SK-N-SH (cell line): ENCODE results near the gene HSF5.

ENCODE experiments used
- EZH2phosphoT487 ChIP-seq: fragments of 200-600 bp; sonication (generic); IDR thresholded peaks from 2 replicates; pipeline ENCODE4 v1.6.1; 2017; ENCODE audit warnings: low read depth, mixed run types, mild to moderate bottlenecking, antibody characterized with exemption, moderate library complexity, borderline replicate concordance
- JUND ChIP-seq: IDR thresholded peaks from 2 replicates; pipeline ENCODE4 v1.4.0; 2012
- POLR2AphosphoS5 ChIP-seq: IDR thresholded peaks from 2 replicates; pipeline ENCODE4 v1.6.1; 2012; ENCODE audit warnings: low read depth, low read length
- YY1 ChIP-seq: IDR thresholded peaks from 2 replicates; pipeline ENCODE4 v1.4.0; 2012; ENCODE audit warnings: low read depth, mild to moderate bottlenecking
- TF ChIP-seq, protein P1 (sequence below): fragments of 200-600 bp; sonication (generic); IDR thresholded peaks from 2 replicates; pipeline ENCODE4 v1.6.1; 2017; ENCODE audit warnings: antibody characterized with exemption, mild to moderate bottlenecking, moderate library complexity

DNA sequence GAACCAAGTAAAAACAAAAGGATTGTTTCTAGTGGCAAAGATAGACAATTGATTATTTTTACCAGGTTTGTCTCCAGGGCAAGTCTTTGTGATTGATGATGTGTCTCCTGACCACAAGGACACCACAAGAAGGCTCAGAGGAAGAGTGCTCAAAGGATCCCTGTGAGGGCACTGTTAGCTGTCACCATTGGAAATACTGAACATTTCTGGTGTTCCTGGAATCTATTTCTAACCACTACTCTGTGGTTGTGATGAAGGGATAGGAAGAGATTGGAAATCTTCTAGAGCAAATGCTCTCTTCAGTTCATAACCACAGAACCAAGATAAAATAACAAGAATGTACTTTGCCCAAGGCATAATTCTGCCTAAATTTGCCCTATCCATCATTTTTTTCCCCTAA lies 86.2 kb downstream of the HSF5 start:
- TF ChIP-seq, protein P1, sequence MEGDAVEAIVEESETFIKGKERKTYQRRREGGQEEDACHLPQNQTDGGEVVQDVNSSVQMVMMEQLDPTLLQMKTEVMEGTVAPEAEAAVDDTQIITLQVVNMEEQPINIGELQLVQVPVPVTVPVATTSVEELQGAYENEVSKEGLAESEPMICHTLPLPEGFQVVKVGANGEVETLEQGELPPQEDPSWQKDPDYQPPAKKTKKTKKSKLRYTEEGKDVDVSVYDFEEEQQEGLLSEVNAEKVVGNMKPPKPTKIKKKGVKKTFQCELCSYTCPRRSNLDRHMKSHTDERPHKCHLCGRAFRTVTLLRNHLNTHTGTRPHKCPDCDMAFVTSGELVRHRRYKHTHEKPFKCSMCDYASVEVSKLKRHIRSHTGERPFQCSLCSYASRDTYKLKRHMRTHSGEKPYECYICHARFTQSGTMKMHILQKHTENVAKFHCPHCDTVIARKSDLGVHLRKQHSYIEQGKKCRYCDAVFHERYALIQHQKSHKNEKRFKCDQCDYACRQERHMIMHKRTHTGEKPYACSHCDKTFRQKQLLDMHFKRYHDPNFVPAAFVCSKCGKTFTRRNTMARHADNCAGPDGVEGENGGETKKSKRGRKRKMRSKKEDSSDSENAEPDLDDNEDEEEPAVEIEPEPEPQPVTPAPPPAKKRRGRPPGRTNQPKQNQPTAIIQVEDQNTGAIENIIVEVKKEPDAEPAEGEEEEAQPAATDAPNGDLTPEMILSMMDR: no peak
- TF ChIP-seq EZH2phosphoT487 (no peak), POLR2AphosphoS5 (no peak), YY1 (no peak), JUND (no peak)
